Measurements from ENCODE around the gene SFRP4. TPM values are rescaled to one million over a fixed set of nuclear protein-coding genes. Genes with fewer than 3 reads are reported as not detected.
"Not testable (repeated sequence)": the region's sequence is repeated elsewhere in the genome, so short reads cannot be mapped to it uniquely, and the experiment has no call there.

The SFRP4 gene
- total and polyA plus RNA-seq, 9 donors = 42.3 to 146 (median 81.5) TPM

GRCh38 chr7:37957221-37957970 is 40.8 kb upstream of the SFRP4 start:
- intact Hi-C loops (cut with DNase I) = no loop called here
- WGBS, 3 donors = 84 to 87% (median 87%) methylated on average over 9 of the region's 9 CpGs
- Histone ChIP-seq H3K27me3 (no peaks in the 10 kb centered on the region), H3K4me1 (ENCODE audit: insufficient read depth) (peaks cover 2% of the 10 kb centered on the region), H3K36me3 (no peaks in the 10 kb centered on the region), H3K27ac (peak overlapping the region in 1 of 2 donors; percentile 15), H3K9me3 (no peaks in the 10 kb centered on the region), H3K4me3 (no peak overlapping the region)
- TF ChIP-seq POLR2A (IDR thresholded peaks at IDR 0.05) (no peak), EP300 (IDR thresholded peaks at IDR 0.05) (no peak), CTCF (IDR thresholded peaks at IDR 0.05) (no peak)
- DNase-seq = no peak

- intact Hi-C loops (cut with DNase I) = no loop called here
- Histone ChIP-seq H3K27ac (peak overlapping the region in 1 of 2 donors; percentile 50), H3K9me3 (no peaks in the 10 kb centered on the region), H3K4me1 (ENCODE audit: insufficient read depth) (peaks cover 2% of the 10 kb centered on the region), H3K4me3 (no peak overlapping the region), H3K36me3 (no peaks in the 10 kb centered on the region), H3K27me3 (no peaks in the 10 kb centered on the region)
- no peak for DNase-seq
- no peak for TF ChIP-seq CTCF (IDR thresholded peaks at IDR 0.05)
- no peak for TF ChIP-seq POLR2A (IDR thresholded peaks at IDR 0.05)
- TF ChIP-seq EP300 (IDR thresholded peaks at IDR 0.05) = no peak
Observed at GRCh38 chr7:37956791-37957190, 40.2 kb upstream of the SFRP4 start.

GRCh38 chr7:37954217-37954616 is 37.6 kb upstream of the SFRP4 start:
- H3K27me3 ChIP-seq; H3K4me3 ChIP-seq; H3K9me3 ChIP-seq; H3K36me3 ChIP-seq; H3K27ac ChIP-seq; intact Hi-C loops (cut with DNase I); DNase-seq; H3K4me1 ChIP-seq (ENCODE audit: insufficient read depth): not testable (repeated sequence)
- WGBS, 3 donors = 92 to 95% (median 93%) methylated on average over 1 of the region's 1 CpG

GRCh38 chr7:37952240-37952639 is 35.6 kb upstream of the SFRP4 start:
- 80 to 88% (median 81%) methylated on average over 2 of the region's 2 CpGs for WGBS, 3 donors
- intact Hi-C loops (cut with DNase I) = no loop called here
- Histone ChIP-seq H3K4me3 (no peak overlapping the region), H3K4me1 (ENCODE audit: insufficient read depth) (peaks cover 4% of the 10 kb centered on the region), H3K27me3 (no peaks in the 10 kb centered on the region), H3K27ac (no peak overlapping the region), H3K36me3 (no peaks in the 10 kb centered on the region), H3K9me3 (no peaks in the 10 kb centered on the region)
- DNase-seq = no peak
- TF ChIP-seq POLR2A (IDR thresholded peaks at IDR 0.05) = no peak
- TF ChIP-seq CTCF (IDR thresholded peaks at IDR 0.05) = no peak
- TF ChIP-seq EP300 (IDR thresholded peaks at IDR 0.05) = no peak

- Histone ChIP-seq H3K27me3 (no peaks in the 10 kb centered on the region), H3K9me3 (no peaks in the 10 kb centered on the region), H3K27ac (no peak overlapping the region), H3K36me3 (no peaks in the 10 kb centered on the region), H3K4me1 (ENCODE audit: insufficient read depth) (peaks cover 18% of the 10 kb centered on the region), H3K4me3 (no peak overlapping the region)
- no peak for DNase-seq
- 88 to 94% (median 91%) methylated on average over 7 of the region's 7 CpGs for WGBS, 3 donors
- TF ChIP-seq POLR2A (IDR thresholded peaks at IDR 0.05) (no peak), EP300 (IDR thresholded peaks at IDR 0.05) (no peak), CTCF (IDR thresholded peaks at IDR 0.05) (no peak)
- intact Hi-C loops (cut with DNase I) = no loop called here
Observed at GRCh38 chr7:37947941-37948210, 31.3 kb upstream of the SFRP4 start.
